GM23248 (cell line): ENCODE measurements around the gene UAP1L1. TPM values are rescaled to one million over a fixed set of nuclear protein-coding genes. Genes with fewer than 3 reads are reported as not detected.

Experiments
- DNase-seq: peaks from one replicate; pipeline ENCODE4 v3.0.0-alpha.2; 2015
- H2AFZ ChIP-seq: fragments of 200-600 bp; sonication (generic); 2 replicates; pipeline ENCODE4 v1.6.1; 2016; ENCODE audit warnings: antibody characterized with exemption
- H3F3A ChIP-seq: fragments of 200-600 bp; sonication (generic); 2 replicates; pipeline ENCODE4 v1.6.1; 2016; ENCODE audit warnings: mild to moderate bottlenecking, antibody characterized with exemption, mixed run types; ENCODE audit not compliant: insufficient read depth
- H3K27ac ChIP-seq: fragments of 200-600 bp; sonication (generic); 2 replicates; pipeline ENCODE4 v1.5.1; 2016; ENCODE audit warnings: mild to moderate bottlenecking
- H3K27me3 ChIP-seq: fragments of 200-600 bp; sonication (generic); replicated peaks from 2 replicates; pipeline ENCODE4 v1.6.1; 2016; ENCODE audit warnings: mild to moderate bottlenecking; ENCODE audit not compliant: insufficient read depth
- H3K36me3 ChIP-seq: fragments of 200-600 bp; sonication (generic); 2 replicates; pipeline ENCODE4 v1.6.1; 2016; ENCODE audit warnings: low read depth, mild to moderate bottlenecking
- H3K4me1 ChIP-seq: fragments of 200-600 bp; sonication (generic); 2 replicates; pipeline ENCODE4 v1.6.1; 2016; ENCODE audit warnings: mild to moderate bottlenecking; ENCODE audit not compliant: insufficient read depth
- H3K4me2 ChIP-seq: fragments of 200-600 bp; sonication (generic); one replicate; pipeline ENCODE4 v1.6.1; 2016; ENCODE audit warnings: mild to moderate bottlenecking; ENCODE audit not compliant: unreplicated experiment
- H3K4me3 ChIP-seq: fragments of 200-600 bp; sonication (generic); 2 replicates; pipeline ENCODE4 v1.5.1; 2016; ENCODE audit warnings: mild to moderate bottlenecking
- H3K79me2 ChIP-seq: fragments of 200-600 bp; sonication (generic); 2 replicates; pipeline ENCODE4 v1.6.1; 2016; ENCODE audit warnings: mild to moderate bottlenecking; ENCODE audit not compliant: insufficient read depth
- H3K9ac ChIP-seq: fragments of 200-600 bp; sonication (generic); 2 replicates; pipeline ENCODE4 v1.6.1; 2016; ENCODE audit warnings: mild to moderate bottlenecking
- H3K9me2 ChIP-seq: fragments of 200-600 bp; sonication (generic); 2 replicates; pipeline ENCODE4 v1.6.1; 2016; ENCODE audit warnings: mixed run types, mild to moderate bottlenecking, moderate library complexity; ENCODE audit not compliant: insufficient read depth
- H3K9me3 ChIP-seq: fragments of 200-600 bp; sonication (generic); one replicate; pipeline ENCODE4 v1.6.1; 2017; ENCODE audit warnings: low read depth
- H4K20me1 ChIP-seq: fragments of 200-600 bp; sonication (generic); 2 replicates; pipeline ENCODE4 v1.6.0; 2016; ENCODE audit not compliant: insufficient read depth
- EZH2 ChIP-seq: fragments of 200-600 bp; sonication (generic); IDR thresholded peaks from 2 replicates; pipeline ENCODE4 v1.6.1; 2018; ENCODE audit warnings: antibody characterized with exemption, mild to moderate bottlenecking; ENCODE audit not compliant: insufficient read depth, poor library complexity, severe bottlenecking
- EZH2phosphoT487 ChIP-seq: fragments of 200-600 bp; sonication (generic); IDR thresholded peaks from 2 replicates; pipeline ENCODE4 v1.6.1; 2018; ENCODE audit warnings: antibody characterized with exemption, moderate library complexity, mild to moderate bottlenecking, low read depth; ENCODE audit not compliant: insufficient read depth
- WGBS, 2 experiments: methylation state at CpG; one replicate each; pipeline ENCODE4 v1.1.6; 2015 to 2017; ENCODE audit warnings: low lambda C conversion rate in 2 of 2, low coverage in 1 of 2; ENCODE audit errors: missing lambda C conversion rate in 2 of 2; 5-methylcytosine and 5-hydroxymethylcytosine counted together
- in situ Hi-C: fragments of 300-500 bp; cut with MboI; formaldehyde crosslinking; loops from 2 replicates; pipeline ENCODE4 v1.15.0; 2020
- polyA plus RNA-seq: library from polyadenylated mRNA; unstranded; fragments of >200 nt; fragmentation: Nextera tagmentation; extraction: Ambion mirVana; gene quantifications from 2 replicates; pipeline ENCODE4 v1.2.1, GENCODE V29; 2016
- total RNA-seq: library from RNA; depleted of rRNA; stranded (reverse); fragments of >200 nt; shearing (Covaris generic); gene quantifications from 2 replicates; pipeline ENCODE4 v1.2.3, GENCODE V29; 2014

UAP1L1 gene
- total and polyA plus RNA-seq, 2 experiments from 2014 or later: 4.3 to 5.7 TPM

- Histone ChIP-seq H3K27ac (peak overlapping the region; percentile 80), H3F3A (peaks cover 28% of the 10 kb centered on the region), H2AFZ (no peak overlapping the region), H3K9ac (no peak overlapping the region), H3K9me2 (no peaks in the 10 kb centered on the region), H3K4me2 (no peak overlapping the region), H3K4me3 (no peak overlapping the region), H4K20me1 (no peaks in the 10 kb centered on the region), H3K27me3 (no peaks in the 10 kb centered on the region), H3K9me3 (no peaks in the 10 kb centered on the region), H3K36me3 (0 out of 2 replicates have a peak, but pooled peaks cover 2% of the 10 kb centered on the region), H3K4me1 (peaks cover 34% of the 10 kb centered on the region), H3K79me2 (peaks cover 24% of the 10 kb centered on the region)
- 78 to 81% methylated on average over 9 of the region's 9 CpGs for WGBS, 2 experiments
- in situ Hi-C loops: no loop called here
- no peak for TF ChIP-seq EZH2
- no peak for TF ChIP-seq EZH2phosphoT487
- no peak for DNase-seq
These were observed 7.2 kb downstream of the UAP1L1 start for GRCh38 chr9:137084526-137084925.

- Histone ChIP-seq H3K36me3 (0 out of 2 replicates have a peak, but pooled peaks cover 2% of the 10 kb centered on the region), H2AFZ (peak overlapping the region; percentile 44), H3K9ac (peak overlapping the region; percentile 92), H3K4me1 (peaks cover 34% of the 10 kb centered on the region), H3F3A (peaks cover 28% of the 10 kb centered on the region), H4K20me1 (no peaks in the 10 kb centered on the region), H3K9me2 (no peaks in the 10 kb centered on the region), H3K4me2 (peak overlapping the region; percentile 68), H3K27me3 (no peaks in the 10 kb centered on the region), H3K9me3 (no peaks in the 10 kb centered on the region), H3K27ac (peak overlapping the region; percentile 88), H3K4me3 (peak overlapping the region; percentile 79), H3K79me2 (peaks cover 31% of the 10 kb centered on the region)
- TF ChIP-seq EZH2phosphoT487 (no peak), EZH2 (no peak)
- 2 to 3% methylated on average over 56 to 57 of the region's 58 CpGs for WGBS, 2 experiments
- DNase-seq: peak; percentile 74
- in situ Hi-C loops: no loop called here
These were observed 8.7 kb downstream of the UAP1L1 start for GRCh38 chr9:137085920-137086530.

DNA sequence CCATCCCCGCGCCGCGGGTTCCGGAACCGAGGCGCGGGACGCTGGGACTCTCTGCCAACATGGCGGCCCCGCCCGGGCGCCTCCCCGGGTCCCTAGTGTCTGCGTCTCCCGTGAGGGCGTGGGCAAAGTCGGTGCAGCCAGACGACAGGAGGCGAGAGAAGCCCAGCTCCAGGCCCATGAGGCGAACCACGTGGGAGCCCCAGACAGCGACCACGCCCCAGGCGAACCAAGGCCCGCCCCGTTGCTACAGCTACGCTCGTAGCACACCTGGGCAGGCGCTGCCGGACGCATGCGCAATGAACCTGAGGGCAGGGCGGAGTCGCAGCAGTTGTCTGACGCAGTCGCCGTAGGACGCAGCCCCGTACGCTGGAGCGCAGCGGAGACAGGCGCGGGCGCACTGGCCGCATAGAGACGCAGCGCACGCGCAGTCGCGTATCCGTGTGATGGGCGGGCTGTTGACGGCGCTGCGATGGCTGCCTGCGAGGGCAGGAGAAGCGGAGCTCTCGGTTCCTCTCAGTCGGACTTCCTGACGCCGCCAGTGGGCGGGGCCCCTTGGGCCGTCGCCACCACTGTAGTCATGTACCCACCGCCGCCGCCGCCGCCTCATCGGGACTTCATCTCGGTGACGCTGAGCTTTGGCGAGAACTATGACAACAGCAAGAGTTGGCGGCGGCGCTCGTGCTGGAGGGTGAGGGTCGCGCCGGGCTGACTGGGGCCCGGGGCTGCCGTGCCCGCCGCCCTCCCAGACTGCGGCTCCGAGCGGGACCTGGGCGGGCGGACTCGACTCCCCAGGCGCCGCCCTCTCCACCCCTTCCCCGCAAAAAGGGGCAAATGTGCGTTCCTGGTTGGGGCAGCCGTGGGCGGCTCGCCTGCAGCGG lies 9.5 kb downstream of the UAP1L1 start, which contains the start of gene MAN1B1:
MAN1B1 (plus strand) TSS at position 455 of the 878 bp plus-strand sequence; CDS start at position 470, 15 bp downstream.
- H3K4me1 ChIP-seq: peaks cover 34% of the 10 kb centered on the region

DNA sequence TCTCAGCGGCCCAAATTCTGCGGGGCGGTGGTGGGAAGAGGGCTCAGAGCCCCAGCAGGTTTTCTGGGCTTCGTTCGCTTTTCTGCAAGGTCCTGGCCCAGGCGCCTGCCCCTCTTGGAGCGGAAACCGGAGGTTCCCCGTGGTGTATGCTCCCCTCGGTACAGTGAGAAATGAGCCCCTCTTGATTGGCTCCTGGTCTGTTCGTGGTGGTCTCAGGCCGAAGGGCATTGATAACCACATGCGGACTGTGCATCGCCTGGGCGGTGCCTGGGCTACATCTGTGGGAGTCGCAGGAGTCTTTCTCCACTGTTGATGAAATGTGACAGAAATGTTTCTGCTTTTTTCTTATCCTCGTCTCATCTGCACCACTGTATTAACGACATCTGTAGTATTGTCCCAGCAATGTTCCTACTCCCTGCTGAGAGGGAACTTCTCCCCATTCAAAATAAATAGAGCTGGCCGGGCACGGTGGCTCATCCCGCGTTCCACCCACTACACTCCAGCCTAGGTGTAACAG lies 10.2 kb downstream of the UAP1L1 start:
- peak; percentile 40 for DNase-seq
- H3K9me3 ChIP-seq: no peaks in the 10 kb centered on the region
- peak overlapping the region; percentile 93 for H3K4me2 ChIP-seq
- peaks cover 27% of the 10 kb centered on the region for H3F3A ChIP-seq
- TF ChIP-seq EZH2phosphoT487 (no peak), EZH2 (no peak)
- H3K36me3 ChIP-seq: peaks cover 5% of the 10 kb centered on the region; the same call in 1 of the 2 replicates
- H4K20me1 ChIP-seq: no peaks in the 10 kb centered on the region
- H2AFZ ChIP-seq: peak overlapping the region; percentile 72
- no peaks in the 10 kb centered on the region for H3K9me2 ChIP-seq
- peaks cover 42% of the 10 kb centered on the region for H3K79me2 ChIP-seq
- WGBS, 2 experiments: 5% methylated on average over 22 of the region's 22 CpGs
- peaks cover 34% of the 10 kb centered on the region for H3K4me1 ChIP-seq
- H3K27ac ChIP-seq: peak overlapping the region; percentile 88
- peak overlapping the region; percentile 92 for H3K9ac ChIP-seq
- H3K27me3 ChIP-seq: no peaks in the 10 kb centered on the region
- H3K4me3 ChIP-seq: peak overlapping the region; percentile 79
- in situ Hi-C loops: no loop called here

More for the DNA sequence above, 9.5 kb downstream of the UAP1L1 start, which contains the start of gene MAN1B1:
- Histone ChIP-seq H2AFZ (peak within 1 kb of the TSS; percentile 72), H3K4me3 (peak within 1 kb of the TSS; percentile 79), H3K9me2 (no peaks in the 10 kb centered on the region), H3K27me3 (no peaks in the 10 kb centered on the region), H3K36me3 (peaks cover 2% of the 10 kb centered on the region; the same call in 1 of the 2 replicates), H3K79me2 (peaks cover 35% of the 10 kb centered on the region), H3K27ac (peak within 1 kb of the TSS; percentile 88), H3K9me3 (no peaks in the 10 kb centered on the region), H3F3A (peaks cover 28% of the 10 kb centered on the region), H3K9ac (peak within 1 kb of the TSS; percentile 92), H4K20me1 (no peaks in the 10 kb centered on the region), H3K4me2 (peak within 1 kb of the TSS; percentile 93)
- TF ChIP-seq EZH2phosphoT487: no peak
- in situ Hi-C loops: no loop called here
- peak; percentile 100 for DNase-seq
- WGBS, 2 experiments: 0 to 1% methylated on average over 82 to 91 of the region's 101 CpGs
